Upper lobe of left lung (tissue), 6 donors: ENCODE measurements around the gene SELENOW. TPM values are rescaled to one million over a fixed set of nuclear protein-coding genes. Genes with fewer than 3 reads are reported as not detected.
A peak's percentile ranks its signal among the peaks of the same experiment; 100 is the strongest.
"Not testable (repeated sequence)": the region's sequence is repeated elsewhere in the genome, so short reads cannot be mapped to it uniquely, and the experiment has no call there.

Experiments
- ATAC-seq, 2 donors: fragments of 200-7000 bp; cut with Tn5 transposase; one replicate each; pipeline ENCODE4 v1.9.1; 2022; ENCODE audit warnings: mild to moderate bottlenecking in 2 of 2, moderate library complexity in 2 of 2; ENCODE audit not compliant: low FRiP score in 2 of 2
- DNase-seq, 2 donors: peaks; one replicate each; pipeline ENCODE4 v3.0.0-alpha.2; 2019 to 2020
- H3K27ac ChIP-seq, 4 donors: fragments of 200-600 bp; sonication (generic); one replicate each; pipeline ENCODE4 v1.5.1; 2016 to 2019
- H3K27me3 ChIP-seq, 4 donors: fragments of 200-600 bp; sonication (generic); one replicate each; pipeline ENCODE4 v1.5.1; 2017 to 2019
- H3K36me3 ChIP-seq, 4 donors: fragments of 200-600 bp; sonication (generic); one replicate each; pipeline ENCODE4 v1.5.1; 2016 to 2019
- H3K4me1 ChIP-seq, 4 donors: fragments of 200-600 bp; sonication (generic); one replicate each; pipeline ENCODE4 v1.5.1; 2018 to 2019
- H3K4me3 ChIP-seq, 4 donors: fragments of 200-600 bp; sonication (generic); one replicate each; pipeline ENCODE4 v1.5.1; 2017 to 2019; ENCODE audit warnings: mild to moderate bottlenecking in 2 of 4, moderate library complexity in 1 of 4
- H3K9me3 ChIP-seq, 4 donors: fragments of 200-600 bp; sonication (generic); one replicate each; pipeline ENCODE4 v1.5.1; 2018 to 2019
- CTCF ChIP-seq, 6 experiments: fragments of 450-650 bp in 4 of 6; fragments of 200-600 bp in 2 of 6; sonication (generic) in 2 of 6; IDR thresholded peaks; one replicate each; pipeline ENCODE4 v1.5.1; 2016 to 2019; ENCODE audit warnings: antibody characterized with exemption in 6 of 6
- EP300 ChIP-seq, 4 donors: sonication (generic); formaldehyde crosslinking; IDR thresholded peaks; one replicate each; pipeline ENCODE4 v1.5.1; 2017; ENCODE audit warnings: antibody characterized with exemption in 4 of 4, control low read depth in 2 of 4
- POLR2A ChIP-seq, 4 donors: fragments of 450-650 bp; IDR thresholded peaks; one replicate each; pipeline ENCODE4 v1.5.1; 2016 to 2017; ENCODE audit warnings: antibody characterized with exemption in 4 of 4, mild to moderate bottlenecking in 2 of 4
- POLR2AphosphoS5 ChIP-seq, 2 donors: sonication (generic); formaldehyde crosslinking; IDR thresholded peaks; one replicate each; pipeline ENCODE4 v1.5.1; 2017; ENCODE audit warnings: antibody characterized with exemption in 2 of 2
- WGBS, 2 donors: methylation state at CpG; one replicate each; pipeline ENCODE4 v1.1.5; 2017 to 2018; 5-methylcytosine and 5-hydroxymethylcytosine counted together
- total RNA-seq, 6 donors: library from RNA; depleted of rRNA in 4 of 6; stranded (reverse); fragments of >200 nt in 4 of 6; gene quantifications; one replicate each; pipeline versions ENCODE4 v1.1.0 to v1.2.1, GENCODE V29; 2016 to 2021
- donor health status: DM: no; HTN: no; CAD: no; lungs with moderate emphysema.
- donor health status: DM: no; HTN: yes; CAD: no; lungs with severe emphysema.

Gene SELENOW
- total RNA-seq, 6 donors from 2014 or later: 194 to 455 (median 325) TPM

- Histone ChIP-seq H3K9me3 (no peaks in the 10 kb centered on the region), H3K27me3 (no peaks in the 10 kb centered on the region), H3K4me1 (peaks cover 32 to 37% (median 34%) of the 10 kb centered on the region in 4 donors), H3K27ac (peak overlapping the region in 1 of 4 donors; percentile 98), H3K4me3 (no peak overlapping the region), H3K36me3 (peaks cover 0 to 12% (median 8%) of the 10 kb centered on the region in 4 donors)
- ATAC-seq (no peak), DNase-seq (no peak)
- 41 to 52% methylated on average over 4 of the region's 4 CpGs for WGBS, 2 donors
- TF ChIP-seq EP300 (IDR thresholded peaks at IDR 0.05) (no peak), POLR2AphosphoS5 (IDR thresholded peaks at IDR 0.05) (peak in 1 of 2 donors; percentile 22)
These were observed 1.9 kb upstream of the SELENOW start for GRCh38 chr19:47776568-47776967.

GRCh38 chr19:47777245-47778048 lies 1.1 kb upstream of the SELENOW start:
- WGBS, 2 donors: 75 to 81% methylated on average over 23 of the region's 23 CpGs
- not testable (repeated sequence) for H3K9me3 ChIP-seq, H3K27me3 ChIP-seq, DNase-seq, ATAC-seq
- H3K27ac ChIP-seq: peak overlapping the region; percentile 91 to 99 (median 97)
- peaks cover 40 to 45% (median 41%) of the 10 kb centered on the region in 4 donors for H3K4me1 ChIP-seq
- peak overlapping the region; percentile 76 to 97 (median 86) for H3K4me3 ChIP-seq
- peaks cover 0 to 21% (median 16%) of the 10 kb centered on the region in 4 donors for H3K36me3 ChIP-seq

GRCh38 chr19:47778954-47779351 lies 450 bp downstream of the SELENOW start:
- no peaks in the 10 kb centered on the region for H3K9me3 ChIP-seq
- peak overlapping the region; percentile 76 to 97 (median 86) for H3K4me3 ChIP-seq
- ATAC-seq: peak; percentile 36 to 44
- no peak for TF ChIP-seq EP300 (IDR thresholded peaks at IDR 0.05)
- TF ChIP-seq POLR2AphosphoS5 (IDR thresholded peaks at IDR 0.05): no peak
- TF ChIP-seq POLR2A (IDR thresholded peaks at IDR 0.05): no peak
- no peak for TF ChIP-seq CTCF (IDR thresholded peaks at IDR 0.05)
- peak overlapping the region; percentile 91 to 99 (median 97) for H3K27ac ChIP-seq
- peak in 1 of 2 donors; percentile 54 for DNase-seq
- 0 to 1% methylated on average over 8 to 20 of the region's 20 CpGs for WGBS, 2 donors
- peaks cover 40 to 45% (median 41%) of the 10 kb centered on the region in 4 donors for H3K4me1 ChIP-seq
- peaks cover 0 to 36% (median 29%) of the 10 kb centered on the region in 4 donors for H3K36me3 ChIP-seq
- H3K27me3 ChIP-seq: no peaks in the 10 kb centered on the region

- ATAC-seq (peak in 1 of 2 donors; percentile 11), DNase-seq (peak in 1 of 2 donors; percentile 69)
- peaks cover 4 to 43% (median 36%) of the 10 kb centered on the region in 4 donors for H3K36me3 ChIP-seq
- peaks cover 40 to 45% (median 41%) of the 10 kb centered on the region in 4 donors for H3K4me1 ChIP-seq
- 53 to 61% methylated on average over 19 to 24 of the region's 24 CpGs for WGBS, 2 donors
- H3K9me3 ChIP-seq: no peaks in the 10 kb centered on the region
- peak overlapping the region; percentile 76 to 97 (median 86) for H3K4me3 ChIP-seq
- no peaks in the 10 kb centered on the region for H3K27me3 ChIP-seq
- H3K27ac ChIP-seq: peak overlapping the region; percentile 91 to 99 (median 97)
- TF ChIP-seq CTCF (IDR thresholded peaks at IDR 0.05) (no peak), POLR2A (IDR thresholded peaks at IDR 0.05) (peak in 1 of 4 donors; percentile 19), POLR2AphosphoS5 (IDR thresholded peaks at IDR 0.05) (no peak)
These were observed 1.2 kb downstream of the SELENOW start for GRCh38 chr19:47779524-47780214.

- peak overlapping the region; percentile 7 to 97 (median 86) for H3K4me3 ChIP-seq
- ATAC-seq (no peak), DNase-seq (no peak)
- H3K27me3 ChIP-seq: no peaks in the 10 kb centered on the region
- peak overlapping the region; percentile 56 to 99 (median 97) for H3K27ac ChIP-seq
- no peaks in the 10 kb centered on the region for H3K9me3 ChIP-seq
- H3K4me1 ChIP-seq: peaks cover 40 to 45% (median 41%) of the 10 kb centered on the region in 4 donors
- peaks cover 4 to 48% (median 41%) of the 10 kb centered on the region in 4 donors for H3K36me3 ChIP-seq
- WGBS, 2 donors: 72 to 74% methylated on average over 9 of the region's 9 CpGs
- TF ChIP-seq POLR2AphosphoS5 (IDR thresholded peaks at IDR 0.05) (no peak), POLR2A (IDR thresholded peaks at IDR 0.05) (no peak), EP300 (IDR thresholded peaks at IDR 0.05) (no peak), CTCF (IDR thresholded peaks at IDR 0.05) (no peak)
These were observed 1.7 kb downstream of the SELENOW start for GRCh38 chr19:47780215-47780551.
